Measurements from ENCODE around the gene KIAA1217. TPM values are rescaled to one million over a fixed set of nuclear protein-coding genes. Genes with fewer than 3 reads are reported as not detected.

KIAA1217 gene
- total RNA-seq, 1 experiment from 2014 or later: 23.4 TPM

- ChIA-PET CTCF (interaction anchor here (3.7 kb wide), 1 partner anchor 47 kb away, joined by 11 read pairs; no protein-coding TSS in a partner anchor), POLR2A (no interaction called here)
- H3K27ac Mint-ChIP-seq: no peak overlapping the region
- DNase-seq (ENCODE audit: low spot score) (no peak), ATAC-seq (no peak)
- H3K27me3 Mint-ChIP-seq (ENCODE audit: low read depth): no peaks in the 10 kb centered on the region
- no peak overlapping the region for H3K4me3 Mint-ChIP-seq
- peaks cover 10% of the 10 kb centered on the region for H3K4me1 Mint-ChIP-seq
- no peaks in the 10 kb centered on the region for H3K36me3 Mint-ChIP-seq
- peaks cover 7% of the 10 kb centered on the region for H3K9me3 Mint-ChIP-seq
- TF ChIP-seq EMX1 (CRISPR knock-in tag; IDR thresholded peaks at IDR 0.05) (no peak), SMAD3 (CRISPR knock-in tag; IDR thresholded peaks at IDR 0.05; ENCODE audit: borderline replicate concordance) (no peak), ZBTB43 (CRISPR knock-in tag; IDR thresholded peaks at IDR 0.05) (no peak), E2F4 (CRISPR knock-in tag; IDR thresholded peaks at IDR 0.05; ENCODE audit: borderline replicate concordance, low read depth) (no peak), ATF2 (CRISPR knock-in tag; IDR thresholded peaks at IDR 0.05; ENCODE audit: borderline replicate concordance, low read depth) (no peak), FOXK1 (CRISPR knock-in tag; IDR thresholded peaks at IDR 0.05) (no peak), ZNF671 (CRISPR knock-in tag; IDR thresholded peaks at IDR 0.05) (no peak), ERG (CRISPR knock-in tag; IDR thresholded peaks at IDR 0.05) (no peak), USF2 (CRISPR knock-in tag; IDR thresholded peaks at IDR 0.05) (no peak), TEAD1 (CRISPR knock-in tag; IDR thresholded peaks at IDR 0.05) (no peak), PRDM15 (CRISPR knock-in tag; IDR thresholded peaks at IDR 0.05) (no peak), NFE2L1 (CRISPR knock-in tag; IDR thresholded peaks at IDR 0.05) (no peak), OVOL2 (CRISPR knock-in tag; IDR thresholded peaks at IDR 0.05; ENCODE audit: borderline replicate concordance) (no peak), ZNF281 (CRISPR knock-in tag; IDR thresholded peaks at IDR 0.05) (no peak)
Measured at GRCh38 chr10:24570658-24571426, 361.9 kb downstream of the KIAA1217 start.
